Hippocampal formation (tissue), 2 donors: ENCODE measurements around the gene POU2AF1.

ENCODE experiments used
- DNase-seq, 2 donors: peaks; one replicate each; lab custom pipeline; 2025; lab: John Stamatoyannopoulos, UW

POU2AF1 gene

DNA sequence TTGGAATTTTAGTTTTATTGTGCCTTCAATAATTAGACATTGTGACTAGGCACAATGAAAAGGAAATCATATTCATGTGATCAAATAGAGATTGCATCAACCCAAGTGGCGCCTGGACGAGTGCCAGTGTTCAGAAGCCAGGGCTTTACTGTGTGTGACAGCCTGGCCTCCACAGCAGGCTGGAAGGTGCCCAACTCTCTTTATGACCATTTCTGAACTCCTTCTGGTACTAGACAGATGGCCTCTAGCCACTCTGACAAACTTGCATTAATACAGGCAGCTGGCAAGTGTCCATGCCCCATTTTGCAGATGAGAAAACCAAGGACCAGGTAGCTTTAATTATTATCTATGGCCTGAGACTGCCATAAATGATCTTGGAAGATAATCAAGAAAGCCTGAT lies 8.3 kb upstream of the POU2AF1 start:
- peak in 1 of 2 donors; percentile 14 for DNase-seq

GRCh38 chr11:111386611-111387150 lies 7.6 kb upstream of the POU2AF1 start:
- no peak for DNase-seq

GRCh38 chr11:111384494-111384893 lies 5.4 kb upstream of the POU2AF1 start:
- no peak for DNase-seq

- DNase-seq, result no peak
Measured at GRCh38 chr11:111382451-111382850, 3.4 kb upstream of the POU2AF1 start.

DNA sequence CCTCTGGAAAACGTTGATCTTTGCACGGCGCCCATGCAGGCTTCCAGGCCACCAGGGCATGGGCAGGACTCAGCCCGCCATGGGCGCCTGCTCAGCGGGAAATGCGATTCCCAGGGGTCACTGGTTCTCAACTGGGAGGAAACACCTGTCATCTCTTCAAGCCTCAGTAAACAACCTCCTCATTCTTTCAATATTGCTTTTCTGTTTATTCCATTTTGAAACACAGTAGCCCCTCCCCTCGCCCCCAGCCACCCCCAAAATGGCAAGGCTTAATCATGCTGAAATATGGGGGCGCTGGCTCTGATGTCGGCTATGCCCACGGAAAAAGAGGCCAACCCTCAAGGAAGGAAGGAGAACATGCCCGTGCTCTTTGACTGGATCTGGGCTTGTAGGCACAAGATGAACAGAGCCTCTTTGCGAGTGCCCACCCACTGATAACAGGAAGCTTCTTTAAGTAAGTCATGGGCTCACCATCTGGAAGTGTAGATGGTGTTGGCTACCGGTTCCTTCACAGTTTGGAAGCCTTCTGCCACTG lies 594 bp upstream of the POU2AF1 start:
- no peak for DNase-seq

DNA sequence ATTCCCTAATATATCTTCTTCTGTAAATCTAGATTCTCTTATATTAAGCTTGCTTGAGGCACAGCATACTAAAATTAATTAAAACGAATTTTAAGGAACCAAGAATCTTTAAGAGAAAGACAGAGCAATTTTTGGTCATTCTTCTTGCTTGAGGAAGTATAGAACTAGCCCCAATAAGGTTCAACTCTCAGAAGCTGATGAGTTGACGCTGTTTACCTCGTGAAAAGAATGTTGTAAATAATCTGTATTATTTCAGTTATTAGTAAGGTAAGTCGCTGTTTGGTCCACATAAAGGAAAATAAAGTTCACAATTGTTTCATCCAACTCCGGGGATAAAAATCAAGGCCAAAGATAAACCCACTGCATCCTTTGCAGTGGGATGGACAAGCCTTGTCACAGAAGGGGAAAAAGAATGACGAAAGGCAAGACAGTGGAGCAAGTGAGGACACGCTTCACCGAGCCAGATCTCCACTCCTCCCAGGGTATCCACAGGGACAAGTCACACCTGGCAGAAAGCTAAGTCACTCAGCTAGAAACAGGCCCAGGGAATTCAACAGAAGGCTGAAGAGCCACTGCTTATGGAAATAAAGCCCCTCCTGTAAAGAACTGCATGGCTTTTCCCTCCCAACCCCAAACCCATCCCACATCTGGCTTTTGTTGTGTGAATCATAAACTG lies 752 bp downstream of the POU2AF1 start:
- no peak for DNase-seq

GRCh38 chr11:111376181-111376871 lies 2.7 kb downstream of the POU2AF1 start:
- DNase-seq, result no peak

GRCh38 chr11:111373590-111373989 lies 5.5 kb downstream of the POU2AF1 start:
- DNase-seq, result no peak

DNA sequence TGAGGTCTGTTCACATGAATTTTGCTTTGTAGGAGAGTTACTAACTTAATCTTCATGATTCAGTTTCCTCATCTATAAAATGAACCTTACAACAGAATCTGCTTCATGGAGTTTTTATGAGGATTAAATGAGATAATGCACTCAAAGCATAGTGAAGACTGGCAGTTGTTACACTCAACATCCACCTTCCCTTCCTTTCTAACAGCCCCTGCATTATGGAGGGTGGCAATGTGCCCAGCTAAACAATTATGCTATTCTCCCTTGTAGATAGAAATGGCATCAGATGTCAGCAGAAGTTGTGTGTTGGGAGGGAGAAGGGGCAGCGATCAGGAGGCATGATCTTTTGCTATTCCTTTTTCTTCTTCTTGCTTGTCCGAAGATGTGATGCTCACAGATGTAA lies 6.5 kb downstream of the POU2AF1 start:
- peak in 1 of 2 donors; percentile 6 for DNase-seq

DNA sequence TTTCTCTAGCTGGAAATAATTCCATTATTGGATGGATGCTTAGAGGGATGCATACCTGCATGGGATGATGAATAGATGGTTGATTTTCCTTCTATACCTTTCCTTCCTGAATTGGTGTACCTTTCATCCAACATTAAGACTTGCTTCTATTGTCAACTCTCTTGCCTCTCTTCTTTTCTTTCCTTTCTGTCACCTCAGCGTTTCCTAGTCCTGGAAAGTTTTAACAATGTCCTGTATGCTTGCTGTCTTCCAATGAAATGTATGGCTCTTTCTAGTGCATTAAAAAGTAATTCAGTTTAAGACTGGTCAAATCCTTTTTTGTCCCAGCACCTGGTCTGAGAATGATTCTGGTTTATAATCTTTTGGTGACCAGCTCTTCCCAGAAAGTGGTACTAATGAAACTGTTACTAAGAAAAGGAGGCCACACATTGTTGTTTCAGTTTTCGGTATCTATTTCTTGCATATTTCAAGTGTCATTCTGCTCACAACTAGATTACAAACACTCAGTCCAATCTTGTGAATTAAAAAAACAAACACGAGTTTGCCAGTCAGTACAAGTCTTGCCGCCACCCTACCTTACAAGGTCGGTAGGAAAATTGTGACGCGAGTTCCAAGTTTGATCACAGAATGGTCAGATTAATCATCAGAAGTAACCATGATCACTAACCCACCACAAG lies 8.0 kb downstream of the POU2AF1 start:
- no peak for DNase-seq

- no peak for DNase-seq
Measured at GRCh38 chr11:111370270-111370901, 8.7 kb downstream of the POU2AF1 start.

GRCh38 chr11:111368285-111368560 lies 10.9 kb downstream of the POU2AF1 start:
- DNase-seq, result no peak

- DNase-seq, result no peak
Measured at GRCh38 chr11:111367411-111368284, 11.4 kb downstream of the POU2AF1 start.

- DNase-seq, result no peak
Measured at GRCh38 chr11:111366560-111367410, 12.3 kb downstream of the POU2AF1 start.

DNA sequence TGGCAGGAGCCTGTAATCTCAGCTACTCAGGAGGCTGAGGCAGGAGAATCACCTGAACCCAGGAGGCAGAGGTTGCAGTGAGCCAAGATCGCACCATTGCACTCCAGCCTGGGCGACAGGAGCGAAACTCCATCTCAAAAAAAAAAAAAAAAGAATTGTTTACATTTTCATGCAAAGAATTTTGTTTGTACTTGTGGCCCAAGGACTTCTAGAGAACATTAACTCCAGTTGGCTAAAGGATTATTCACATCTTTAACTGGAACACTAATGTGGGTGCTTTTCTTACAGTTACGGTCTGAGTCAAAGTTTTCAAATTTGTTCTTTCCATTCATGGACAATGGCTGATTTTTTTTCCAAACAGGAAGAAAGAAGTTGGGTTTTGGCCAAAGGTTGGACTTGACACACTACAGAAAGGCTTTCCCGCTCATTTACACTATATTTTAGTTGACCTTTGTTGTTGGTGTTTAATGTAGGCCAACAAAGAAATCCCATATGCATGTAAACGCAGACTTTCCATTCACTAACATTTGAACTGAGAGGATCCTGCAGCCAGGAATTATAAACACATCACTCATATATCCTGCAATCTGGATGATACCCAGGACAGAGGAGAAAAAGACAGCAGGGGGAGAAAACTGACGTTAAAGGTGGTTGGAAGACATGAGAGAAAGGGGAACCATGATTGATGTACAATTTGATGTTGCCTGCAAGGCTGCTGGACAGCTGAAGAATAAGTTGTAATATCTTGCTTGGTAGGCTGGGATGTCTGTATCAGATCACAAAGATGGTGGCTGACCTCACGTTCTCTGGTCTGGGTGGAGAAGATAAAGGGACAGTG lies 13.1 kb downstream of the POU2AF1 start:
- DNase-seq, result no peak

GRCh38 chr11:111364503-111364902 lies 14.6 kb downstream of the POU2AF1 start:
- no peak for DNase-seq

GRCh38 chr11:111363985-111364384 lies 15.1 kb downstream of the POU2AF1 start:
- no peak for DNase-seq

DNA sequence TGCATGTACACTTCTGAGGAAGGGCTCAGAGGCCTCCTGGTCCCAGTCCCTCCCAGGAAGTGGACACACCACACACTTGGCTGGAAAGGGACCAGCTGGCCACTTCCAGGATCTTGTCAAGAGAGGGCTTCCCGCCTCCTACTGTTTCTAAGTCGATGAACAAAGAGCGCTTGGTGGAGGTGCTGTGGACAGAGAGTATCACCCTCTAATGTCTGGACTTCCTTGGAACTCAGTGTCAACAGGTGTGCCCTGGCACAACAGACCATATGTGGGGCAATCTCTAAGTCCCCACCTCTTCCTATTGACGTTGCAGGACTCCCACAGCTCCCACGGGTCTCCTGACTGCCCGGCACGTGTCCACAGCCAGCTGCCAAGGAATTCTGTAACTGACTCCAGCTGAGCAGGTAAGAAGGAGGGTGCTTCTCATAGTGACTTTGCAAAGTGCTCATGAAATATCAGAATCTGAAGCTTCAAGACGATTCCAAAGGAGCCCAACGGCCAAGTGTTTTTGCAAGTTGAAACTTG lies 16.1 kb downstream of the POU2AF1 start:
- DNase-seq, result no peak

- DNase-seq, result no peak
Measured at GRCh38 chr11:111361874-111362273, 17.2 kb downstream of the POU2AF1 start.
